ENCODE data around the gene SNX9. TPM values are rescaled to one million over a fixed set of nuclear protein-coding genes. Genes with fewer than 3 reads are reported as not detected.

SNX9 gene
- total and polyA plus RNA-seq, 10 of the 15 experiments (the other 5 are each of a cell fraction or from before 2014, with no cell fraction given), result 0.03 to 2.0 (median 0.37) TPM

DNA sequence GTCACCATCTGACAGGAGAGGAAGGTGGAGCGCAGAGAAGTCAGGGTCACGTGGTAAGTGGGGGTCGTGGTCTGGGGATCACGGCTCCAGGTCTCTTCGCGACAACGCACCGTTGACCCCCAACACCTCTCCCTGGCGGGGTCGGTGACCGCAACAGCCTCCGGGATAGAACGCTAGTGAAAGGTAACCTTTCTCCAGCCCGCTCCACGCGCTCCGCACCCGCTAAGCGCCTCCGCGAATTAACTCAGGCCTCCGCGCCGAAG is 158.0 kb downstream of the SNX9 start (continued):
- TF ChIP-seq HSF1 (IDR thresholded peaks at IDR 0.05; ENCODE audit: low read depth, low read length) (no peak), YY1 (IDR thresholded peaks at IDR 0.05; ENCODE audit: low read depth, low read length) (no peak), MEF2B (IDR thresholded peaks at IDR 0.05; ENCODE audit: partially characterized antibody, poor library complexity, severe bottlenecking) (no peak), MTA2 (IDR thresholded peaks at IDR 0.05; ENCODE audit: low read depth) (no peak), DPF2 (IDR thresholded peaks at IDR 0.05) (no peak), RAD51 (IDR thresholded peaks at IDR 0.05) (peak; percentile 51; the same call in 1 of the 2 replicates), ELK1 (IDR thresholded peaks at IDR 0.05; ENCODE audit: low read depth, low read length) (no peak), PML (IDR thresholded peaks at IDR 0.05; ENCODE audit: low read length) (no peak), ZBTB4 (CRISPR knock-in tag; IDR thresholded peaks at IDR 0.05) (no peak), MAX (IDR thresholded peaks at IDR 0.05; ENCODE audit: low read depth, low read length) (0 out of 2 replicates have a peak, but pooled peaks have one; percentile 36), SMC3 (IDR thresholded peaks at IDR 0.05; ENCODE audit: borderline replicate concordance, low read length) (no peak), SP1 (IDR thresholded peaks at IDR 0.05; ENCODE audit: low read depth, low read length) (no peak), NBN (IDR thresholded peaks at IDR 0.05) (no peak), SIX5 (IDR thresholded peaks at IDR 0.05; ENCODE audit: low read depth, low read length, severe bottlenecking) (no peak), HDGF (IDR thresholded peaks at IDR 0.05) (no peak)
- TF ChIP-seq, protein P1, sequence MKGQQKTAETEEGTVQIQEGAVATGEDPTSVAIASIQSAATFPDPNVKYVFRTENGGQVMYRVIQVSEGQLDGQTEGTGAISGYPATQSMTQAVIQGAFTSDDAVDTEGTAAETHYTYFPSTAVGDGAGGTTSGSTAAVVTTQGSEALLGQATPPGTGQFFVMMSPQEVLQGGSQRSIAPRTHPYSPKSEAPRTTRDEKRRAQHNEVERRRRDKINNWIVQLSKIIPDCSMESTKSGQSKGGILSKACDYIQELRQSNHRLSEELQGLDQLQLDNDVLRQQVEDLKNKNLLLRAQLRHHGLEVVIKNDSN (IDR thresholded peaks at IDR 0.05; ENCODE audit: borderline replicate concordance, extremely low read length, insufficient read depth, low read depth, low read length), result peak; percentile 57
- TF ChIP-seq, protein P2, sequence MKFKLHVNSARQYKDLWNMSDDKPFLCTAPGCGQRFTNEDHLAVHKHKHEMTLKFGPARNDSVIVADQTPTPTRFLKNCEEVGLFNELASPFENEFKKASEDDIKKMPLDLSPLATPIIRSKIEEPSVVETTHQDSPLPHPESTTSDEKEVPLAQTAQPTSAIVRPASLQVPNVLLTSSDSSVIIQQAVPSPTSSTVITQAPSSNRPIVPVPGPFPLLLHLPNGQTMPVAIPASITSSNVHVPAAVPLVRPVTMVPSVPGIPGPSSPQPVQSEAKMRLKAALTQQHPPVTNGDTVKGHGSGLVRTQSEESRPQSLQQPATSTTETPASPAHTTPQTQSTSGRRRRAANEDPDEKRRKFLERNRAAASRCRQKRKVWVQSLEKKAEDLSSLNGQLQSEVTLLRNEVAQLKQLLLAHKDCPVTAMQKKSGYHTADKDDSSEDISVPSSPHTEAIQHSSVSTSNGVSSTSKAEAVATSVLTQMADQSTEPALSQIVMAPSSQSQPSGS (IDR thresholded peaks at IDR 0.05; ENCODE audit: low read length), result no peak
- TF ChIP-seq, protein P3, sequence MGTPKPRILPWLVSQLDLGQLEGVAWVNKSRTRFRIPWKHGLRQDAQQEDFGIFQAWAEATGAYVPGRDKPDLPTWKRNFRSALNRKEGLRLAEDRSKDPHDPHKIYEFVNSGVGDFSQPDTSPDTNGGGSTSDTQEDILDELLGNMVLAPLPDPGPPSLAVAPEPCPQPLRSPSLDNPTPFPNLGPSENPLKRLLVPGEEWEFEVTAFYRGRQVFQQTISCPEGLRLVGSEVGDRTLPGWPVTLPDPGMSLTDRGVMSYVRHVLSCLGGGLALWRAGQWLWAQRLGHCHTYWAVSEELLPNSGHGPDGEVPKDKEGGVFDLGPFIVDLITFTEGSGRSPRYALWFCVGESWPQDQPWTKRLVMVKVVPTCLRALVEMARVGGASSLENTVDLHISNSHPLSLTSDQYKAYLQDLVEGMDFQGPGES (IDR thresholded peaks at IDR 0.05), result no peak
